ENCODE measurements around the gene NKD1. TPM values are rescaled to one million over a fixed set of nuclear protein-coding genes. Genes with fewer than 3 reads are reported as not detected.

The NKD1 gene
- polyA plus RNA-seq, 3 donors = 0.01 TPM; not detected in 2

DNA sequence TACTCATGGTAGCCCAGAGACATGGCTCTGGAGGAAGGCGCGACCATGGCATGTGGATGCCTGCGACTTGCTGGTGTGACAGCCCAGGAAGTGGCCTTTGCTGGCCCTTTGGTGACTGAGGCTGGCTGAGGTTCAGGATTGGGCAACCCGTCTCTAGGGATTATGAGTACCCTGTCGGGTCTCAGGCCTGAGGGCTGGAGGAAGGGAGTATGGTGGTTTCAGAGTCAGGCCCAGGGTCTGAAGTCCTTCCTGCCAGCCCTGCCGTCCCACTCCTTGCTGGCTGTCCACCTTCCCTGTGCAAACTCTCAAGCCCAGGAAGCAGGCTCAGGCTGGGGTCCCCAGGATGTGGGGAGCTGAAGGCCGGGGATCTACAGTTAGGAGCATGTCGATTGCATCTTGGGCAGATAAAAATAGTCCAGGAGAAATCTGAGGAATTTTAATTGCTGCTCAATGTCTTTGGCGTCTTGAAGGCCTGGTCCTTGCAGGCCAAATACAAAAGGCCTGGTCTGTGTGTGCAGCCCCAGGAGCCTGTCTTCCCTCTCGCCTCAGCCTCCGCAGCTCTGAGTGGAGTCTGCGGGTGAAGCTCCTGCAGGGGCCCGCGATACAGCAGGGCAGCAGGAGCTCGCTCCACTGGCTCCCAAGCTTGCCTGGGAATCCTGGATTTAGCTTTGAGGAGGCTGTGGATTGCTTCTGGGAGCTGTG is 52.5 kb downstream of the NKD1 start:
- H3K4me2 ChIP-seq (replicated peaks; ENCODE audit: extremely low read depth, low read length, poor library complexity, severe bottlenecking) = no peak overlapping the region
- H3K9ac ChIP-seq (ENCODE audit: insufficient read depth, low read length, poor library complexity, severe bottlenecking) = no peak overlapping the region
- H3K27me3 ChIP-seq (ENCODE audit: control insufficient read depth in 2 of 2, insufficient read depth in 2 of 2, low read length in 2 of 2) = no peaks in the 10 kb centered on the region
- H3K4me3 ChIP-seq (replicated peaks in 1 of 3; ENCODE audit: low read depth in 2 of 3, low read length in 3 of 3) = no peak overlapping the region
- H3K9me3 ChIP-seq (replicated peaks in 1 of 2; ENCODE audit: control insufficient read depth in 1 of 2, insufficient read depth in 1 of 2, low read length in 2 of 2) = no peaks in the 10 kb centered on the region
- intact Hi-C loops (cut with micrococcal nuclease) = no loop called here
- H3K4me1 ChIP-seq (ENCODE audit: control insufficient read depth in 1 of 2, insufficient read depth in 2 of 2, low read length in 2 of 2) = no peaks in the 10 kb centered on the region
- 90% methylated on average over 14 of the region's 15 CpGs for WGBS (ENCODE audit: insufficient coverage)
- H3K36me3 ChIP-seq (replicated peaks in 1 of 2; ENCODE audit: control insufficient read depth in 1 of 2, insufficient read depth in 2 of 2, low read length in 2 of 2) = no peaks in the 10 kb centered on the region
- no peak overlapping the region for H2AFZ ChIP-seq (ENCODE audit: insufficient read depth, low read depth, low read length, poor library complexity, severe bottlenecking)
- Mint-ChIP-seq H3K27me3 (ENCODE audit: low read depth in 3 of 3) (peaks cover 2 to 3% (median 2%) of the 10 kb centered on the region in 3 donors), H3K27ac (no peak overlapping the region), H3K9me3 (peaks cover 0 to 2% (median 0%) of the 10 kb centered on the region in 7 donors), H3K36me3 (no peaks in the 10 kb centered on the region), H3K4me1 (no peaks in the 10 kb centered on the region), H3K4me3 (no peak overlapping the region)
- no peak for DNase-seq
- H3K79me2 ChIP-seq (ENCODE audit: insufficient read depth, low read length) = no peaks in the 10 kb centered on the region
- H4K20me1 ChIP-seq (ENCODE audit: insufficient read depth, low read length) = no peaks in the 10 kb centered on the region
- TF ChIP-seq, protein P1, sequence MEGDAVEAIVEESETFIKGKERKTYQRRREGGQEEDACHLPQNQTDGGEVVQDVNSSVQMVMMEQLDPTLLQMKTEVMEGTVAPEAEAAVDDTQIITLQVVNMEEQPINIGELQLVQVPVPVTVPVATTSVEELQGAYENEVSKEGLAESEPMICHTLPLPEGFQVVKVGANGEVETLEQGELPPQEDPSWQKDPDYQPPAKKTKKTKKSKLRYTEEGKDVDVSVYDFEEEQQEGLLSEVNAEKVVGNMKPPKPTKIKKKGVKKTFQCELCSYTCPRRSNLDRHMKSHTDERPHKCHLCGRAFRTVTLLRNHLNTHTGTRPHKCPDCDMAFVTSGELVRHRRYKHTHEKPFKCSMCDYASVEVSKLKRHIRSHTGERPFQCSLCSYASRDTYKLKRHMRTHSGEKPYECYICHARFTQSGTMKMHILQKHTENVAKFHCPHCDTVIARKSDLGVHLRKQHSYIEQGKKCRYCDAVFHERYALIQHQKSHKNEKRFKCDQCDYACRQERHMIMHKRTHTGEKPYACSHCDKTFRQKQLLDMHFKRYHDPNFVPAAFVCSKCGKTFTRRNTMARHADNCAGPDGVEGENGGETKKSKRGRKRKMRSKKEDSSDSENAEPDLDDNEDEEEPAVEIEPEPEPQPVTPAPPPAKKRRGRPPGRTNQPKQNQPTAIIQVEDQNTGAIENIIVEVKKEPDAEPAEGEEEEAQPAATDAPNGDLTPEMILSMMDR (IDR thresholded peaks at IDR 0.05) = no peak
- H3K27ac ChIP-seq (ENCODE audit: low read depth in 1 of 2, low read length in 2 of 2) = no peak overlapping the region

GRCh38 chr16:50601341-50601740 is 53.1 kb downstream of the NKD1 start:
- TF ChIP-seq, protein P1 (IDR thresholded peaks at IDR 0.05) = no peak
- Histone ChIP-seq H3K4me1 (ENCODE audit: control insufficient read depth in 1 of 2, insufficient read depth in 2 of 2, low read length in 2 of 2) (no peaks in the 10 kb centered on the region), H3K27ac (ENCODE audit: low read depth in 1 of 2, low read length in 2 of 2) (no peak overlapping the region), H3K9me3 (replicated peaks in 1 of 2; ENCODE audit: control insufficient read depth in 1 of 2, insufficient read depth in 1 of 2, low read length in 2 of 2) (no peaks in the 10 kb centered on the region), H3K9ac (ENCODE audit: insufficient read depth, low read length, poor library complexity, severe bottlenecking) (no peak overlapping the region), H4K20me1 (ENCODE audit: insufficient read depth, low read length) (no peaks in the 10 kb centered on the region), H3K27me3 (ENCODE audit: control insufficient read depth in 2 of 2, insufficient read depth in 2 of 2, low read length in 2 of 2) (no peaks in the 10 kb centered on the region), H3K36me3 (replicated peaks in 1 of 2; ENCODE audit: control insufficient read depth in 1 of 2, insufficient read depth in 2 of 2, low read length in 2 of 2) (no peaks in the 10 kb centered on the region), H3K4me3 (replicated peaks in 1 of 3; ENCODE audit: low read depth in 2 of 3, low read length in 3 of 3) (no peak overlapping the region), H3K79me2 (ENCODE audit: insufficient read depth, low read length) (no peaks in the 10 kb centered on the region), H3K4me2 (replicated peaks; ENCODE audit: extremely low read depth, low read length, poor library complexity, severe bottlenecking) (no peak overlapping the region), H2AFZ (ENCODE audit: insufficient read depth, low read depth, low read length, poor library complexity, severe bottlenecking) (no peak overlapping the region)
- DNase-seq = no peak
- no peaks in the 10 kb centered on the region for H3K36me3 Mint-ChIP-seq
- H3K4me3 Mint-ChIP-seq = no peak overlapping the region
- H3K27ac Mint-ChIP-seq = no peak overlapping the region
- H3K27me3 Mint-ChIP-seq (ENCODE audit: low read depth in 3 of 3) = peaks cover 2 to 3% (median 2%) of the 10 kb centered on the region in 3 donors
- no peaks in the 10 kb centered on the region for H3K4me1 Mint-ChIP-seq
- intact Hi-C loops (cut with micrococcal nuclease) = no loop called here
- peaks cover 0 to 2% (median 0%) of the 10 kb centered on the region in 7 donors for H3K9me3 Mint-ChIP-seq
- 97% methylated on average over 12 of the region's 12 CpGs for WGBS (ENCODE audit: insufficient coverage)
